Measurements from ENCODE around the gene SFRP5.

- no peak for TF ChIP-seq CTCF (IDR thresholded peaks at IDR 0.05)
- no peak for TF ChIP-seq EZH2 (IDR thresholded peaks at IDR 0.05; ENCODE audit: borderline replicate concordance, insufficient read depth, low read depth, low read length, poor library complexity, severe bottlenecking)
Measured at GRCh38 chr10:97736403-97736901, 35.3 kb downstream of the SFRP5 start.
